NCI-H69 (cell line): ENCODE measurements around the gene RMRP.

Experiments used
- DNase-seq: peaks from one replicate; lab custom pipeline; 2025; lab: John Stamatoyannopoulos, UW

Gene RMRP

DNA sequence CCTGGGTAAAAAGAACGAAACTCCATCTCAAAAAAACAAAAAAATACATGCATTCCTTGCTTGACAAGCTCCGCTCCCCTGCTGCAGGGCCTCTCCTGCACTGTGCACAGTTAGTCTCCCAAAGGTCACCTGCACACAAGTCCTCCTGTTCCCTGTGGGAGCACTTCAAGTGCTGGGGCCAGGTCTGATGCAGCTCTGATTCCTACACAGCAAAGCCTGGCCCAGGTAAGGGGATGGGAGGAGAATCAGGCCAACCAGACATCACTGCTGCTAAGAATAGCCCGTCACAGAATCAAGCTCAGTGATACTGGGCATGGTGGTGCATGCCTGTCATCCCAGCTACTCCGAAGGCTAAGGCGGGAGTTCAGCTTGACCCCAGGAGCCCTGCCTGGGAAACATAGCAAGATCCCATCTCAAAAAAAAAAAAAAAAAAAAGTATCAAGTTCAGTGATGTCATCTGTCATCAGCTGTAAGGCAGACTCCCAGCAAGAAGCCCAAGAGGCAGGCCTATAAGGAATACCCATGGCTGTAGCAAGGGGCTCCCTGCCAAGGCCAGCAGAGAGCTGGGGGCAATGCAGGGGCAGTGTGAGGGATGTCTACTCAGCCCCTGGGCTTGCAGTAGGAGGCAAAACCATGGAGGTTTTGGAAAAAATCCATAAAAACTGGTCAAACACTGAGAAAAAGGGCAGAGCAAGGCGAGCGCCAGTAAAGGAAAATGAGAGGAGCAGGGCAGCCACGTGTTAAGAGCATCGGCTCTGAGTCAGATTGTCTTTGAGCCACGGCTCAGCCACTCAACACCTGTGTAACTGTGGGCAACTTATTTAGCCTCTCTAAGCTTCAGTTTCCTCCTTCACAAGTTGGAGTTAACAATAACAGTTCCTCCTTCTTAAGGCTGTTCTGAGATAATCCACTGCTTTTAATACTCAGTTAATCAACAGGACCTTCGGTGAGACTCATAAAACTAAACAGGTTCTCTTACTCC is 28.7 kb upstream of the RMRP start:
- no peak for DNase-seq

DNA sequence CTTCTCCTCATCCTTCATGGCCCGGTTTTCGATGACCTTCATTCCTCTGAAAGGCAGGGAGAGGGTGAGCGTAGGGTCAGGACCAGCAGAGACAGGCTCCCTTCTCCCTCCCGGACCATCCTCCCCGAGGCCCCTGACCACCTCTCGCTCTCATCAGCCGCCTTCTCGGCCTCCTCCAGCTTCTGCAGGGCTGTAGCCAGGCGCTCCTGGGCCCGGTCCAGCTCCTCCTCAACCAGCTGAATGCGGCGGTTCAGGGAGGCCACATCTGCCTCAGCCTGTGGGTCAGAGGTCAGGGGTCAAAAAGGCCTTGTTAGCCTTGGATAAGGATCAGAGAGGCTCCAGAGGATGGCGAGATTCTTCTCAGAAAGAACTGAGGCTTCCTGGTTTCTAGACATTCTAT is 27.7 kb upstream of the RMRP start:
- DNase-seq: no peak

DNA sequence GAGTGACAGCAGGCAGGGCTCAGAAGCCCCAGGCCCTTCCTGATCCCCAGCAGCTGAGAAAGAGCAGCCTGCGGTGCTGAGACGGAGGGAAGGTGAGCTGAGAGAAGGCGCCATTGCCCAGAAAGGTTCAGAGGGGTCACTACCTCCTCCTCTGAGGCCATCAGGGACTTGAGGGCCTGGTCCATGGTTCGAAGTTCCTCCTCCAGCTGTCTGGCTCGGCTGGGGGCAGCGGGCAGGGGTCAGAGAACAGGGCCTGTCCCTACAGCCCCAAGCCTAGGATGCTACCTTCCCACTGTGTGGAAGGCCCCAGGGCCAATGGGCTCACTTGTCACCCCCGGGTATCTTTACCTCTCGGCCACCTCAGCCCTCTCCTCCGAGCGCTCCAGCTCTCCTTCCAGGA is 27.1 kb upstream of the RMRP start:
- DNase-seq: no peak

DNA sequence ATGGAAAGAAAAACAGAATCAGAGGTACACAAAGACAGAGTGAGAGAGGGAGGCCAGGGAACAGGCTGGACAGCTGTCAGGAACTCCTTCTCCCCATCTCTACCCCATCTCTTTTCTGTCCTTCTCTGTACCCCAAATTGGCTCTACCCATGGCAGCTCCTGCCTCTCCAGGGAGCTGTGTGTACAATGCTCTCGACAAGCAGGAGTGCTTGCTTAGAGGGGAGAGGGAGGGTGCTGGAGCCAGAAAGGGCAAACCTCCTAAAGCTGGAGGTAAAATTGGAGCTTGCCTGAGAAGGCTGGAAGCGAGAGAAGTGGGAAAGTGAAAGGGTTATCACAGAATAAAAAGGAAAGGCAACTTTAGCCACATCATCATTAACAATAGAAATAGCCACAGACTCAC is 25.5 kb upstream of the RMRP start:
- no peak for DNase-seq

DNA sequence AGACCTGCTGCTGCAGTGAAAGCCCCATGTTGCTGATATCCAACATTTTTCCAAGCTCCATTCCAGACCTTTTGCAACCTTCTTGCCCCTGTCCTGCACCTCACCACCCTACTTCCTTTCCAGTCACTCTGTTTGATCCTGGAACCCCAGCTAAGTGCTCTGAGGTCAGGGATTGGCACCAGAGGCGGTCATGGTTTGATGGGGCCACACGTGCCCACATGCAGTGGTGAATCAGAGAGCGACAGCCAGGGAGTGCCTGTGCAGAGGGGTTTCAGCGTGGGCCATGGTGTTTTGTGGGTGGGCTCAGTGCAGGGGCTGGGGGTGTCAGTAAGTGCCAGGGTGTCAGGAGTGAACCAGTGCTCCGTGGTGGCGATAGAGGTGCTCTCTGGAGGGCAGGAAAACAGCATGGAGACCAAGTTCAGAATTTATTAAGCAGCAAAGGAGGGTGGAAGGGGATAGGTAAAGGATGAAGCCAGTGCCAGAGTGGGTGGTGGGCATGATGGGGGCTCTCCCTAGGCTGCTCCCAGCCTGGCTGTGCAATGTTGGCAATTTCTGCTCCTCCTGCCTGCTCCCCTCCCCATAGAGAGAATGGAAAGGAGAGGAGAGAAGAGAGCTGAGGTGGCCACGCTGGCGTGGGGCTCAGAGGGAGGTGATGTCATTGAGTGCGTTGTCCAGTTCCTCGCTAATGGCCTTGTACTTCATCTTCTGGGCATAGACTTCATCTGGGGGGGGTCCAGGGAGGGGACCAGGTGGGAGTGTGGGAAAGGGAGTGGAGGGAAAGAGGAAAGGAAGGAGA is 24.9 kb upstream of the RMRP start:
- DNase-seq: no peak

DNA sequence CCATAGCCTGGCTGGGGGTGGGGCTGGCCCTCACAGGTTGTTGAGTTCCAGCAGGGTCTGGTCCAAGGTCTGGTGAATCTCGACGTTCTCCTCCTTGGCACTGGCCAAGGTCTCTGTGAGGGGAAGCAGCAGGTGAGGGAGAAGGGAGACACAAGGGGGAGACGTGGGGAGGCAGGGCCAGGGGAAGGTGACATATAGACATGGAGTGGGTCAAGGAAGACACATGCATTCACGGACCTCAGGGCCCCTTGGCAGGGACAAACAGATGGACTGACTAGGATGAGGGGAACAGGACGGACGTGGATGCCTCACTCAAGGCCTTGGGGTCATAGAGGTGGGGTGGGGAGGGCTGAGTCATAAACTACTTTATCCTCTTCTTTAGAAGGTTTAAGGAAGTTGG is 24.2 kb upstream of the RMRP start:
- DNase-seq: no peak

DNA sequence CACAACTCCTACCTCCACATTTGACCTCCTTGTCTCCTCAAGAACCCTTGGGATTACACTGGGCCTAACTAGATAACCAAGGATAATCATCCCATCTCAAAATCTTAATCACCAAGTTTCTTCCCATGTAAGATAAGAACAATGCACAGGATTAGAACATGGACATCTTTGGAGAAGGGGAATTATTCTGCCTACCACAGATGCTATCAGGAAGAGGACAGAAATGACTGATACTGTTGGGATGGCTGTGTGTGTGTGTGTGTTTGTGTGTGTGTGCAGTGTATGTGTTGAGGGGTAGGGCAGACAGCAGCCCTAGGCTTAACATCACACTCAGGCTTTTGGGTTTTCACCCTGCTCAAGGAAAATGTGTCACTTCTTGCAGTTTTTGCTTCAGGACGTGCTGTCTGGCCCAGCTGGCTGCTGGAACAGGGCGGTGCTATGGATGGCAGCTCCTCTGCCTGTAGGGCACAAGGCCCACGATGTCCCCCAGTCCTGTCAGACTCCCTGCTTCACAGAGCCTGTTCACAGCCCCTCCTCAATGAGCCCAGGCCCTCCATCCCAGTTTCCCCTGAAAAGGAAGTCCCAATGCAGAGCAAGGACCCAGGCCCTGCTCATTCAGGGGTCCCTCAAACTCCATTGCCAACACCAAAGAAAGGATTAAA is 23.7 kb upstream of the RMRP start:
- DNase-seq: no peak

DNA sequence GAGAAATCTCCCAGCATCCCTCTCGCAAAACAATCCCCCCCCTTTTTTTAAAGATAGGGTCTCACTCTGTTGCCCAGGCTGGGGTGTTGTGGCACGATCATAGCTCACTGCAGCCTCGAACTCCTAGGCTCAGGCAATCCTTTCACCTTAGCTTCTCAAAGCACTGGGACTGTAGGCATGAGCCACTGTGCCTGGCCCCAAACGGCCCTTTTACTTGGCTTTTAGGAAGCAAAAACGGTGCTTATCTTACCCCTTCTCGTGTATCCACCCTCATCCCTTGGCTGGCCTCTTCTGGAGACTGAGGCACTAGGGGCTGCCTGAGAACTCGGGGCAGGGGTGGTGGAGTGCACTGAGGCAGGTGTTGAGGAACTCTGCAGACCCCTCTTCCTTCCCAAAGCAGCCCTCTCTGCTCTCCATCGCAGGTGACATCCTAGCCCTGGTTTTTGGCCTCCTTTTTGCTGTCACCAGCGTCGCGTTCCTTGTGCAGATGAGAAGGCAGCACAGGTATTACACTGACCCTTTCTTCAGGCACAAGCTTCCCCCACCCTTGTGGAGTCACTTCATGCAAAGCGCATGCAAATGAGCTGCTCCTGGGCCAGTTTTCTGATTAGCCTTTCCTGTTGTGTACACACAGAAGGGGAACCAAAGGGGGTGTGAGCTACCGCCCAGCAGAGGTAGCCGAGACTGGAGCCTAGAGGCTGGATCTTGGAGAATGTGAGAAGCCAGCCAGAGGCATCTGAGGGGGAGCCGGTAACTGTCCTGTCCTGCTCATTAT is 22.7 kb upstream of the RMRP start:
- no peak for DNase-seq

DNA sequence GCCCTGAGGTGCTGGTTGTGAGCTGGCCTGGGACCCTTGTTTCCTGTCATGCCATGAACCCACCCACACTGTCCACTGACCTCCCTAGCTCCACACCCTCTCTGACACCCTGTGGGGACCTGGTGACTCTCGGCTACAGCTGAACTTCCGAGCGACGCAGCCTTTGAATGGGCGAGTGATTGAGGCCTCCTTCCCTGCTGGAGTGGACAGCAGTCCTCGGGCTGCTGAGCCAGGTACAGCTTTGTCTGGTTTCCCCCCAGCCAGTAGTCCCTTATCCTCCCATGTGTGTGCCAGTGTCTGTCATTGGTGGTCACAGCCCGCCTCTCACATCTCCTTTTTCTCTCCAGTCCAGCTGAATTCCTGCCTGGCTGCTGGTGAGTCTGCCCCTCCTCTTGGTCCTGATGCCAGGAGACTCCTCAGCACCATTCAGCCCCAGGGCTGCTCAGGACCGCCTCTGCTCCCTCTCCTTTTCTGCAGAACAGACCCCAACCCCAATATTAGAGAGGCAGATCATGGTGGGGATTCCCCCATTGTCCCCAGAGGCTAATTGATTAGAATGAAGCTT is 22.0 kb upstream of the RMRP start:
- no peak for DNase-seq

DNA sequence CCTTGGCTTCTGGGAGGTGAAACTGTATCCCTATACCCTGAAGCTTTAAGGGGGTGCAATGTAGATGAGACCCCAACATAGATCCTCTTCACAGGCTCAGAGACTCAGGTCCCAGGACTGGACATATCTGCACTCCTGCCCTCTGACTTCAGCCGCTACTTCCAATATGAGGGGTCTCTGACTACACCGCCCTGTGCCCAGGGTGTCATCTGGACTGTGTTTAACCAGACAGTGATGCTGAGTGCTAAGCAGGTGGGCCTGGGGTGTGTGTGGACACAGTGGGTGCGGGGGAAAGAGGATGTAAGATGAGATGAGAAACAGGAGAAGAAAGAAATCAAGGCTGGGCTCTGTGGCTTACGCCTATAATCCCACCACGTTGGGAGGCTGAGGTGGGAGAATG is 21.3 kb upstream of the RMRP start:
- no peak for DNase-seq

DNA sequence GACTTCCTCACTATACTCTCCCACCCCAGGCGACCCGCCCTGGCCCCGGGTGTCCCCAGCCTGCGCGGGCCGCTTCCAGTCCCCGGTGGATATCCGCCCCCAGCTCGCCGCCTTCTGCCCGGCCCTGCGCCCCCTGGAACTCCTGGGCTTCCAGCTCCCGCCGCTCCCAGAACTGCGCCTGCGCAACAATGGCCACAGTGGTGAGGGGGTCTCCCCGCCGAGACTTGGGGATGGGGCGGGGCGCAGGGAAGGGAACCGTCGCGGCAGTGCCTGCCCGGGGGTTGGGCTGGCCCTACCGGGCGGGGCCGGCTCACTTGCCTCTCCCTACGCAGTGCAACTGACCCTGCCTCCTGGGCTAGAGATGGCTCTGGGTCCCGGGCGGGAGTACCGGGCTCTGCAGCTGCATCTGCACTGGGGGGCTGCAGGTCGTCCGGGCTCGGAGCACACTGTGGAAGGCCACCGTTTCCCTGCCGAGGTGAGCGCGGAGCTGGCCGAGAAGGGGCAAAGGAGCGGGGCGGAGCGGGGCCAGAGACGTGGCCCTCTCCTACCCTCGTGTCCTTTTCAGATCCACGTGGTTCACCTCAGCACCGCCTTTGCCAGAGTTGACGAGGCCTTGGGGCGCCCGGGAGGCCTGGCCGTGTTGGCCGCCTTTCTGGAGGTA is 18.0 kb upstream of the RMRP start:
- peak; percentile 86 for DNase-seq

DNA sequence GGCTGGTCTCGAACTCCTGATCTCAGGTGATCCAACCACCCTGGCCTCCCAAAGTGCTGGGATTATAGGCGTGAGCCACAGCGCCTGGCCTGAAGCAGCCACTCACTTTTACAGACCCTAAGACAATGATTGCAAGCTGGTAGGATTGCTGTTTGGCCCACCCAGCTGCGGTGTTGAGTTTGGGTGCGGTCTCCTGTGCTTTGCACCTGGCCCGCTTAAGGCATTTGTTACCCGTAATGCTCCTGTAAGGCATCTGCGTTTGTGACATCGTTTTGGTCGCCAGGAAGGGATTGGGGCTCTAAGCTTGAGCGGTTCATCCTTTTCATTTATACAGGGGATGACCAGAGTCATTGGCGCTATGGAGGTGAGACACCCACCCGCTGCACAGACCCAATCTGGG is 17.4 kb upstream of the RMRP start:
- DNase-seq: peak; percentile 62

DNA sequence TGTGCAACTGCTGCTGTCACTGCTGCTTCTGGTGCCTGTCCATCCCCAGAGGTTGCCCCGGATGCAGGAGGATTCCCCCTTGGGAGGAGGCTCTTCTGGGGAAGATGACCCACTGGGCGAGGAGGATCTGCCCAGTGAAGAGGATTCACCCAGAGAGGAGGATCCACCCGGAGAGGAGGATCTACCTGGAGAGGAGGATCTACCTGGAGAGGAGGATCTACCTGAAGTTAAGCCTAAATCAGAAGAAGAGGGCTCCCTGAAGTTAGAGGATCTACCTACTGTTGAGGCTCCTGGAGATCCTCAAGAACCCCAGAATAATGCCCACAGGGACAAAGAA is 16.2 kb upstream of the RMRP start:
- DNase-seq: no peak

DNA sequence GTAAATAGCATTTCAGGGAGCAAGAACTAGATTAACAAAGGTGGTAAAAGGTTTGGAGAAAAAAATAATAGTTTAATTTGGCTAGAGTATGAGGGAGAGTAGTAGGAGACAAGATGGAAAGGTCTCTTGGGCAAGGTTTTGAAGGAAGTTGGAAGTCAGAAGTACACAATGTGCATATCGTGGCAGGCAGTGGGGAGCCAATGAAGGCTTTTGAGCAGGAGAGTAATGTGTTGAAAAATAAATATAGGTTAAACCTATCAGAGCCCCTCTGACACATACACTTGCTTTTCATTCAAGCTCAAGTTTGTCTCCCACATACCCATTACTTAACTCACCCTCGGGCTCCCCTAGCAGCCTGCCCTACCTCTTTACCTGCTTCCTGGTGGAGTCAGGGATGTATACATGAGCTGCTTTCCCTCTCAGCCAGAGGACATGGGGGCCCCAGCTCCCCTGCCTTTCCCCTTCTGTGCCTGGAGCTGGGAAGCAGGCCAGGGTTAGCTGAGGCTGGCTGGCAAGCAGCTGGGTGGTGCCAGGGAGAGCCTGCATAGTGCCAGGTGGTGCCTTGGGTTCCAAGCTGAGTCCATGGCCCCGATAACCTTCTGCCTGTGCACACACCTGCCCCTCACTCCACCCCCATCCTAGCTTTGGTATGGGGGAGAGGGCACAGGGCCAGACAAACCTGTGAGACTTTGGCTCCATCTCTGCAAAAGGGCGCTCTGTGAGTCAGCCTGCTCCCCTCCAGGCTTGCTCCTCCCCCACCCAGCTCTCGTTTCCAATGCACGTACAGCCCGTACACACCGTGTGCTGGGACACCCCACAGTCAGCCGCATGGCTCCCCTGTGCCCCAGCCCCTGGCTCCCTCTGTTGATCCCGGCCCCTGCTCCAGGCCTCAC is 15.6 kb upstream of the RMRP start, which contains the start of gene CA9:
CA9 (plus strand) TSS at position 797 of the 893 bp plus-strand sequence; CDS start at position 829, 32 bp downstream.
- DNase-seq: peak; percentile 67

DNA sequence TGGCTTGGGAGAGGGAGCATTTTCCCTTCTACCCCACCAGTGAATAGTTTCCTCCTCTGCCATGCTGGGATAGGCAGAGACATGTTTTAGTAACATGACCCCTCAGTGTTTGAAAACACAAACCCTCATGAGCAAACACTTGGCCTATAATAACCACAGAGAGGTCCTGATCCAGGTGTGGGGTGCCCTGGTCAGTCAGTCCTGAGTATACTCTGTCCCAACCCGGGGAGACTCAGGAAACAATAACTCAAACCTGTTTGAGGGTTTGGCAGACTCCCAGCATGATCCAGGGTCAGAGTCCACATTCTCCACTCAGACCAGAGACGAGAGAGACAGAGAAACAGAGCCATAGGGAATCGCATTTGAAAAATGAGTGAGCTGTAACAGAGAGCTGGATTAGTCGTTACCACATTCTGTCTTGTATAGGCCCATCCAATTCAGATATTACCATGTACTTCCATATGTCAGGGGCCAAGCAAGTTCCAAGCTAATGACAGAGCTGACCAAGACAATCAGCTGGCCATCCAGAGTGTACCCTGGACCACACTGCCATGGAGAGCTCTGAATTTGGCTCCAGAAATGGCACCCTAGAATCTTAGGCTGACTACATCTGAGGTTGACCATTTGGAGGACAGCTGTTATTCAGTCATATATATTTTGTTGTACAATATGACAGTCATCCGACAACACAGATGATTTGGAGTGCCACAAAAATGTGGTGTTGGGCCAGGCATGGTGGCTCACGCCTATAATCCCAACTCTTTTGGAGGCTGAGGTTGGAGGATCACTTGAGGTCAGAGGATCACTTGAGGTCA is 11.7 kb upstream of the RMRP start:
- peak; percentile 76 for DNase-seq

DNA sequence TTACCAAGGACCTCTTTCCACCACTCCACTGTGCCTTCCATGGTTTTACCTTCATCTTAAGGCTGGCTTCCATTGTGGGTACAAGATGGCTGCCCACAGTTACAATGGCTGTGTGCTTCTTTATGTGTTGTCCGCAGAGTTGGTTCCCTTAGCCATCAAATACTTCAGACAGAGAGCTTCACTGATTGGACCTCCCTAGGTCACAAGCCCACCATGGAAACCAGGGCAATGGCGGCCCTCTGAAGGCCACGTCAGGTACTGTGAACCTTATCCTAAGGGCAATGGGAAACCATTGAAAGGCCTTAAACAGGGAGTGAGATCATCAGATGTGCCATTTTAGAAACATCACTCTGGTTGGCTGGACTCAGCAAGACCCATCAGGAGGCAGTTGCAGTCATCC is 10.1 kb upstream of the RMRP start:
- no peak for DNase-seq

DNA sequence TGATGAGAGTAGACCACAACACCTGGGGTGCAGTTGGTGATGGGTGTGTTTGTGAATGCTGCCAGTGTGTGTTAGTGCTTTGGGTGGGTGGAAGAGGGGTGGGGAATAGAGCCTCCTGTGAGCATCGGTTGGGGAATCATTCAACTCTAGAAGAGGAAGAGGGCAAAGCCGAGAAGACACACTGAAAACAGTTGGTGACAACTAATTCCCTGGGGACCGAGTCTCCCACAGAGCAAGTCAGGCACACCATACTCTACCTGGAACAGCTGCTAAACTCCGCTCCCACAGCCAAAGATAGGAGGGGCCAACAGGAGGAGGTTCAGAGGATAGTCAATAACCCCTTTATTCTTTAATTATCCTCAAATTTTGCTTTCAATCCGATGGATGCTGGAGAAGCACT is 8.7 kb upstream of the RMRP start:
- DNase-seq: no peak

DNA sequence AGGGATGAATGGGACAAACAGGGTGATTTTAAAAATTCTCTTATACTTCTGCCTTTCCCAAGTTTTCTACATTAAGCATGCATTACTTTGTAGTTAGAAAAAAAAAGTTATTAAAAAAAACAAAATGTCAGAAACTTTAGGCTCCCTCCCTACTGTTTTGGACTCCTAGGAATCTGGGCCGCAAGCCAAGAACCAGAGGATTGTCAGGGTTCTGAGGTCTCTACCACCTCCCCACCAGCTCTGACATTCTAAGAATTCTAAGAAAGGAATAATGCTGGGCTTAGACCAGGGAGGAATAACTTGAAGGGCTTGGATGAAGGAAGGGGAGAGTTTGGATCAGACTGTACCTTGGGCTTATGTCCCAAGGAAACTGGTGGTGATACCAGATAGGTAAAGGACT is 8.2 kb upstream of the RMRP start:
- no peak for DNase-seq

DNA sequence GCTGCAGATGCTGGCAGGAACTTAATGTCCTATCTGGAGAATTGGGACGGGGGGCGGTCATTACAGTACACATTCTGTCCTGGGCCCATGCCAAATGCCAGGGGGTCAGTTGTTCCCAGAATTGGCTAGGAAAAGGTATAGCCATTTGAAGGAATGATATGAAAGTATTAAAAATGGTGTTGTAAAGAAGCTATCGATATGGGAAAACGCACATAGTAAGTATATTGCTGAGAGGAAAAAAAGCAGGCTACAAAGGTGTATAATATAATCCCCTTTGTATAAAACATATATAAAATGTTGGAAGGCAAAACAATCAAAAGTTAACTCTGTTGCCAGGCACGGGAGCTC is 7.6 kb upstream of the RMRP start:
- no peak for DNase-seq
